ENCODE data around the gene RGL2. TPM values are rescaled to one million over a fixed set of nuclear protein-coding genes. Genes with fewer than 3 reads are reported as not detected.

RGL2 gene
- total and polyA plus RNA-seq, 10 of the 15 experiments (the other 5 are each of a cell fraction or from before 2014, with no cell fraction given) = 0.84 to 21.2 (median 6.8) TPM

DNA sequence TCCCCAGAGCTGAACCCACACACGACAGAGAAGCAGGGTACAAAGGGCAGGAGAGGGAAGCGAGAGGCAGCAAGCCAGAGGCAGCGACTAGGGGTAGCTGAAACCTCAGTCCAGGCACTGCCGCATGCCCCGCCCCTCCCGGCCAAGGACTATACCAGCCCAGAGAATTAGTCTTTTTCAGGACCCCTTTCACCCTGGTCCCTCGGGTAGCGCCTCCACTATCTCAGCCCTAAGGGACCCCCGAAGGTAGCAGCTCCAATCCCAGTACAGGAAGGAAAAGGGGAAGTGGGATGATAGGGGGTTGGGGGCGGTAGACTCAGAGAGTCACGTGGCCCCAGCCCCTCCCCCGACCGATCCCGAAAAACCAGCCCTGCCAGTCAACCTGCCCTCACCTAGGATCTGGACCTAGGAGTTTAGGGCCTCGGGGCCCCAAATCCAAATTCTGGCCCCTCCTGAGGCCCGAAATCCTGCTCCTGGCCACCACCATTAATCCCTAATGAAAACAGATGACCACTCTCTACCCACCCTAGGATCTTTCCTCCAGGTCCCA is 1.3 kb downstream of the RGL2 start (continued):
- no peak for TF ChIP-seq ASH2L (IDR thresholded peaks at IDR 0.05; ENCODE audit: borderline replicate concordance, low read depth)
- TF ChIP-seq ZNF622 (IDR thresholded peaks at IDR 0.05) = no peak
- TF ChIP-seq, protein P1, sequence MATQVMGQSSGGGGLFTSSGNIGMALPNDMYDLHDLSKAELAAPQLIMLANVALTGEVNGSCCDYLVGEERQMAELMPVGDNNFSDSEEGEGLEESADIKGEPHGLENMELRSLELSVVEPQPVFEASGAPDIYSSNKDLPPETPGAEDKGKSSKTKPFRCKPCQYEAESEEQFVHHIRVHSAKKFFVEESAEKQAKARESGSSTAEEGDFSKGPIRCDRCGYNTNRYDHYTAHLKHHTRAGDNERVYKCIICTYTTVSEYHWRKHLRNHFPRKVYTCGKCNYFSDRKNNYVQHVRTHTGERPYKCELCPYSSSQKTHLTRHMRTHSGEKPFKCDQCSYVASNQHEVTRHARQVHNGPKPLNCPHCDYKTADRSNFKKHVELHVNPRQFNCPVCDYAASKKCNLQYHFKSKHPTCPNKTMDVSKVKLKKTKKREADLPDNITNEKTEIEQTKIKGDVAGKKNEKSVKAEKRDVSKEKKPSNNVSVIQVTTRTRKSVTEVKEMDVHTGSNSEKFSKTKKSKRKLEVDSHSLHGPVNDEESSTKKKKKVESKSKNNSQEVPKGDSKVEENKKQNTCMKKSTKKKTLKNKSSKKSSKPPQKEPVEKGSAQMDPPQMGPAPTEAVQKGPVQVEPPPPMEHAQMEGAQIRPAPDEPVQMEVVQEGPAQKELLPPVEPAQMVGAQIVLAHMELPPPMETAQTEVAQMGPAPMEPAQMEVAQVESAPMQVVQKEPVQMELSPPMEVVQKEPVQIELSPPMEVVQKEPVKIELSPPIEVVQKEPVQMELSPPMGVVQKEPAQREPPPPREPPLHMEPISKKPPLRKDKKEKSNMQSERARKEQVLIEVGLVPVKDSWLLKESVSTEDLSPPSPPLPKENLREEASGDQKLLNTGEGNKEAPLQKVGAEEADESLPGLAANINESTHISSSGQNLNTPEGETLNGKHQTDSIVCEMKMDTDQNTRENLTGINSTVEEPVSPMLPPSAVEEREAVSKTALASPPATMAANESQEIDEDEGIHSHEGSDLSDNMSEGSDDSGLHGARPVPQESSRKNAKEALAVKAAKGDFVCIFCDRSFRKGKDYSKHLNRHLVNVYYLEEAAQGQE (IDR thresholded peaks at IDR 0.05; ENCODE audit: low read depth, low read length) = no peak

DNA sequence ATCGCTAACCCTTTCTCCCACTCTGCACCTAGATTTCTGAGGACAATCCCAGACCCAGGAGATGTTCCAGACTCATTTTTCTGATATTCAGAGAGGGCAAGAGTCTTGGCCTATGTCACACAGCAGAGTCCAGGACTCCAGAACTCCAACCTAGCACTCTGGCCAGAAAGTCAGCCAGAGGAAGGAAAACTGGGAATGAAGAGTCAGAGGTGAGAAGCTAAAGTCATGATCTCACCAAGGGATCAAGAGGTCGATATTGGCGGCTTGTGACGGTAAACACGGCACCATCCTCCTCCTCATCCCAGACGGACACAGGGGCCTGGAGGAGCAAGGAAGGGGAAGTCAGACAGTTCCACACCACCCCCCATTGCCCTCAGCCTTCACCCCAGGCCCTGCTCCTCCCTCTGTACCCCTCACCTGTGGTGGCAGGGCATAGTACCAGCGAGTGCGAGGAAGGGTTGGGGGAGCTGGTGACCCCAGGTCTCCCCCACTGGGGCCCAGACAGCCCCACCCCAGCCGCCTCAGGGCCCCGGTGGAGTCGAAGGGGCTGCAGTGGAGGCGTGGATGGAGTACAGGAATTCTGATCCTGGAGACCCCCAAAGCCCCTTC is 1.8 kb downstream of the RGL2 start:
- Histone ChIP-seq H4K20me1 (ENCODE audit: control insufficient read depth, insufficient read depth) (no peaks in the 10 kb centered on the region), H3K4me3 (peak overlapping the region; percentile 100; the same call in 1 of the 2 replicates), H2AFZ (ENCODE audit: control insufficient read depth, low read depth, low read length) (no peak overlapping the region), H3K4me2 (ENCODE audit: control insufficient read depth, insufficient read depth) (peak overlapping the region; percentile 93), H3K4me1 (ENCODE audit: control insufficient read depth, insufficient read depth, low read length) (peaks cover 11% of the 10 kb centered on the region), H3K9ac (ENCODE audit: control insufficient read depth, insufficient read depth, low read length) (no peak overlapping the region), H3K79me2 (ENCODE audit: control insufficient read depth, insufficient read depth, low read length) (peaks cover 4% of the 10 kb centered on the region; the same call in 1 of the 2 replicates), H3K27ac (ENCODE audit: control insufficient read depth, insufficient read depth) (no peak overlapping the region), H3K36me3 (ENCODE audit: control insufficient read depth in 2 of 2, insufficient read depth in 2 of 2, low read length in 1 of 2) (peaks cover 0 to 12% of the 10 kb centered on the region in 2 experiments; a peak in 3 of 4 replicates), H3K9me3 (replicated peaks; ENCODE audit: control insufficient read depth, insufficient read depth, low read length) (no peaks in the 10 kb centered on the region), H3K27me3 (replicated peaks in 1 of 2; ENCODE audit: control insufficient read depth in 2 of 2, insufficient read depth in 2 of 2, low read length in 1 of 2) (no peaks in the 10 kb centered on the region)
- ChIA-PET RAD21 (ENCODE audit: unreplicated experiment) (interaction anchor here (0.7 to 1.0 kb wide), 4 partner anchors 15 to 212 kb away, joined by 3 to 4 read pairs (median 3); partner anchors contain the start of gene ZBTB22), CTCF (interaction anchor here (1.0 to 4.5 kb wide), 3 partner anchors 20 to 99 kb away, joined by 3 to 30 read pairs (median 4); partner anchors contain the start of genes B3GALT4, RPS18 and VPS52), POLR2A (interaction anchor here (0.6 to 3.4 kb wide), 8 partner anchors 8 to 272 kb away, joined by 3 to 41 read pairs (median 4); partner anchors contain the start of genes B3GALT4, PFDN6, RPS18 and TAPBP), SMC1A (ENCODE audit: uncharacterized antibody, unreplicated experiment) (interaction anchor here (0.7 to 2.1 kb wide), 5 partner anchors 8 to 21 kb away, joined by 3 to 13 read pairs (median 7); partner anchors contain the start of genes B3GALT4, PFDN6, TAPBP and WDR46)
- DNase-seq (ENCODE audit: low read depth, low spot score) = no peak
- BruUV-seq (replicated peaks) = no TSS peak
- no peak for TF ChIP-seq MXI1 (IDR thresholded peaks at IDR 0.05; ENCODE audit: low read depth, low read length)
- WGBS (ENCODE audit: insufficient coverage, insufficient replicate concordance, low lambda C conversion rate, missing lambda C conversion rate) = 94% methylated on average over 12 of the region's 12 CpGs
- intact Hi-C loops (cut with micrococcal nuclease; ENCODE audit: unreplicated experiment) (no loop called here), in situ Hi-C loops (cut with MboI) (no loop called here)
- no peak for FAIRE-seq
- no peak for ATAC-seq
